Common myeloid progenitor, CD34-positive (primary cell): ENCODE results near the gene ITPRID2.

Experiments used
- CTCF ChIA-PET: fragments of 350-600 bp; sonication (Branson Sonifier 250); formaldehyde crosslinking; loops from one replicate; lab custom pipeline; 2021; ENCODE audit warnings: antibody characterized with exemption; lab: Charles Lee
- POLR2A ChIA-PET: fragments of 350-600 bp; sonication (Branson Sonifier 250); formaldehyde crosslinking; loops from one replicate; lab custom pipeline; 2021; ENCODE audit warnings: antibody characterized with exemption; lab: Charles Lee
- DNase-seq, 3 donors: peaks; one replicate each; pipeline versions ENCODE4 v3.0.0 to v3.0.0-alpha.2; 2013
- H3K27ac ChIP-seq, 2 experiments: 1 replicate in 1 of 2; 2 replicates in 1 of 2; pipeline ENCODE4 v1.7.0; 2013; ENCODE audit warnings: inconsistent platforms in 2 of 2, low read length in 2 of 2, mild to moderate bottlenecking in 2 of 2, low read depth in 1 of 2, moderate library complexity in 1 of 2; ENCODE audit not compliant: severe bottlenecking in 2 of 2, insufficient read depth in 1 of 2, poor library complexity in 1 of 2
- H3K27me3 ChIP-seq, 5 experiments: replicated peaks in 2 of 5; 1 replicate in 3 of 5; 2 replicates in 2 of 5; pipeline versions ENCODE4 v1.6.1 to v1.7.0; 2013; ENCODE audit warnings: low read length in 4 of 5, mild to moderate bottlenecking in 2 of 5, moderate library complexity in 2 of 5, inconsistent platforms in 1 of 5; ENCODE audit not compliant: insufficient read depth in 5 of 5, control insufficient read depth in 4 of 5
- H3K36me3 ChIP-seq, 4 experiments: 1 replicate in 2 of 4; 2 replicates in 2 of 4; pipeline versions ENCODE4 v1.6.1 to v1.7.0; 2013; ENCODE audit warnings: low read length in 3 of 4, control low read depth in 1 of 4, mild to moderate bottlenecking in 1 of 4; ENCODE audit not compliant: control insufficient read depth in 4 of 4, insufficient read depth in 4 of 4
- H3K4me1 ChIP-seq, 4 experiments: 1 replicate in 3 of 4; 2 replicates in 1 of 4; pipeline versions ENCODE4 v1.6.1 to v1.7.1; 2013; ENCODE audit warnings: low read length in 3 of 4, mild to moderate bottlenecking in 3 of 4, control low read depth in 1 of 4, inconsistent platforms in 1 of 4, moderate library complexity in 1 of 4; ENCODE audit not compliant: control insufficient read depth in 4 of 4, insufficient read depth in 4 of 4; ENCODE audit errors: control extremely low read depth in 1 of 4
- H3K4me3 ChIP-seq, 7 experiments: 1 replicate in 4 of 7; 2 replicates in 3 of 7; pipeline versions ENCODE4 v1.5.1 to v1.7.0; 2013; ENCODE audit warnings: mild to moderate bottlenecking in 7 of 7, low read length in 6 of 7, moderate library complexity in 6 of 7, inconsistent platforms in 2 of 7, low read depth in 2 of 7, control low read depth in 1 of 7; ENCODE audit not compliant: insufficient read depth in 4 of 7, control insufficient read depth in 1 of 7; ENCODE audit errors: extremely low read depth in 1 of 7
- H3K9me3 ChIP-seq, 5 experiments: 1 replicate in 4 of 5; 2 replicates in 1 of 5; pipeline versions ENCODE4 v1.6.1 to v1.7.1; 2013; ENCODE audit warnings: low read length in 4 of 5, mild to moderate bottlenecking in 2 of 5, inconsistent platforms in 1 of 5, low read depth in 1 of 5, moderate library complexity in 1 of 5; ENCODE audit not compliant: control insufficient read depth in 4 of 5, insufficient read depth in 2 of 5; ENCODE audit errors: control extremely low read depth in 1 of 5
- WGBS: methylation state at CpG from one replicate; pipeline ENCODE4 v1.1.5; 2013; ENCODE audit not compliant: insufficient coverage; 5-methylcytosine and 5-hydroxymethylcytosine counted together

The ITPRID2 gene

DNA sequence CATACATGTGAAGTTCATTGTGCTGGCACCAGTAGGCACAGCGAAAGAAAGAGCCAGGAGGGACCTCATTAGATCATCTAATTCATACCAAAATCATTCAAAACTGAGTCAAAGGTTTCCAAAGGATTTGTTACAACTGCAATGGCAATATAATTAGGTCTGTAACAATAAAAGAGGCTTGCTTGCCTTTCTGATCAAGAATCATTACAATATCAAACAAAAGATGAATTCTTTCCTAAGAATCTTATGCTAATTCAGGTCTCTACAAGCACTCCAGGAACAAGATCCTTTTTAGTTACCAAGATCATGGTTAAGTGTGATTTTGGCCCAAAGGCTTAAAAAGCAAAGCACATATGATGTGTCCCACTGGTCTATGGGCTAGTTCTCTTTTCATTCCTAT lies 41.9 kb upstream of the ITPRID2 start:
- no peak overlapping the region for H3K4me3 ChIP-seq
- H3K27me3 ChIP-seq = no peaks in the 10 kb centered on the region
- no peak for DNase-seq
- H3K36me3 ChIP-seq = no peaks in the 10 kb centered on the region
- no peaks in the 10 kb centered on the region for H3K9me3 ChIP-seq
- no peak overlapping the region for H3K27ac ChIP-seq
- POLR2A ChIA-PET = no interaction called here
- peaks cover 4 to 21% (median 18%) of the 10 kb centered on the region in 4 experiments for H3K4me1 ChIP-seq
- 100% methylated on average over 1 of the region's 1 CpG for WGBS
- CTCF ChIA-PET = interaction anchor here (1.8 kb wide), 1 partner anchor 32 kb away, joined by 9 read pairs; no protein-coding TSS in a partner anchor

DNA sequence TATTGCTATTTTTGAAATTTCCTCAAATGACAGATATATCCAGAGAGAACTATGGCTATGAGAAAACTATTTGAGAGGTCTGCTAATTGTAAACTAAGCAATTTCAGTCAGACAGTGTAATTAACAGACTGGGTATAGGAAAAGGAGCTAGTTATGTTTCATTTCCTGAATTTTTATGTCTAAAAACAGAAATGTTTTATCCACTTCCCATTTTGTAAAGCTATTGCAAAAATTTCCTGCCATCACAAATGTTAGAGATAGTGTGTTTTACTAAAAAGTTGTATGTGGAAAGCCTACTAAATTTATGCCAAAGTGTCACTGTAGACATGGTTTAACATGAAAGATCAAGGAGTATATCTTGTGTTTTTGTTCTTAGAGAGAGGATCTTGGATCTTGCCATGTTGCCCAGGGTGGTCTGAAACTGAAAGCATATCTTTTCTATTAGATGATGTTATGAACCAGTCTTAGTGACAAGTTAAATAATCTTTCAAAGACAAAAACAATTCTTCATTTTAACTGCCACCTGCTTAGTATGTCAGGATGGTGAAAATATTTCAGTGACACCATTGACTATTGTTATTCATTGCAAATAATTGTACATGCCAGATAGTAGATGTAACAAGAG lies 40.5 kb upstream of the ITPRID2 start:
- H3K27ac ChIP-seq = peak overlapping the region; percentile 38 to 46
- no peaks in the 10 kb centered on the region for H3K27me3 ChIP-seq
- no peaks in the 10 kb centered on the region for H3K36me3 ChIP-seq
- ChIA-PET POLR2A (no interaction called here), CTCF (interaction anchor here (0.9 to 1.8 kb wide), 2 partner anchors 10 to 34 kb away, joined by 3 to 9 read pairs; no protein-coding TSS in a partner anchor)
- H3K9me3 ChIP-seq = no peaks in the 10 kb centered on the region
- H3K4me1 ChIP-seq = peaks cover 4 to 21% (median 17%) of the 10 kb centered on the region in 4 experiments
- peak overlapping the region in 2 of 7 experiments; percentile 19 to 30 for H3K4me3 ChIP-seq
- DNase-seq = peak in 2 of 3 donors; percentile 45 to 53

- DNase-seq = peak in 2 of 3 donors; percentile 10 to 24
- H3K36me3 ChIP-seq = no peaks in the 10 kb centered on the region
- ChIA-PET POLR2A (no interaction called here), CTCF (no interaction called here)
- peaks cover 4 to 21% (median 16%) of the 10 kb centered on the region in 4 experiments for H3K4me1 ChIP-seq
- H3K4me3 ChIP-seq = no peak overlapping the region
- no peaks in the 10 kb centered on the region for H3K9me3 ChIP-seq
- no peak overlapping the region for H3K27ac ChIP-seq
- H3K27me3 ChIP-seq = no peaks in the 10 kb centered on the region
These were observed 39.8 kb upstream of the ITPRID2 start for GRCh38 chr2:181851726-181852125.

GRCh38 chr2:181853696-181854095 lies 37.8 kb upstream of the ITPRID2 start:
- Histone ChIP-seq H3K27me3 (no peaks in the 10 kb centered on the region), H3K9me3 (no peaks in the 10 kb centered on the region), H3K36me3 (no peaks in the 10 kb centered on the region), H3K4me3 (no peak overlapping the region), H3K27ac (no peak overlapping the region), H3K4me1 (peaks cover 4 to 18% (median 16%) of the 10 kb centered on the region in 4 experiments)
- ChIA-PET CTCF (interaction anchor here (1.0 to 2.1 kb wide), 4 partner anchors 11 to 51 kb away, joined by 3 to 7 read pairs (median 4); no protein-coding TSS in a partner anchor), POLR2A (no interaction called here)
- no peak for DNase-seq

DNA sequence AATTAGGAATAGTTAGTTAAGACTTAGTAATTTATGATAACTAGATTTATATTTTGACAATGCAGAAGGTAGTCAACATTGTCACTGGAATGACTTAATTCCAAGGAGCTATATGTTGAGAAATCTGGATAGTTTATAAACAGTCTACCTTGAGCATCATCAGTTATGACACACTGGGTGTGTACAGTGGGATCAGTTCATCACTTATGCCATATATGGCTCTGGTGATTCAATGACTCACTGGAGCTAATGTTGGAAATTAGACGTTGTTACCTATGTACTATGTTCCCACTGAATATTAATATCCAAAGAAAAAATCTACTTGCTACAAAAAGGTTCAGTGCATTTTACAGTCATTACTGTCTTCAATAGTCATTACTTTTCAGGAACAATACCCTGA lies 34.0 kb upstream of the ITPRID2 start:
- no peak for DNase-seq
- ChIA-PET POLR2A (no interaction called here), CTCF (no interaction called here)
- 100% methylated on average over 1 of the region's 1 CpG for WGBS
- H3K4me1 ChIP-seq = no peaks in the 10 kb centered on the region
- H3K27ac ChIP-seq = no peak overlapping the region
- no peak overlapping the region for H3K4me3 ChIP-seq
- no peaks in the 10 kb centered on the region for H3K27me3 ChIP-seq
- H3K9me3 ChIP-seq = no peaks in the 10 kb centered on the region
- H3K36me3 ChIP-seq = no peaks in the 10 kb centered on the region

- WGBS = 100% methylated on average over 2 of the region's 2 CpGs
- CTCF ChIA-PET = no interaction called here
These were observed 32.9 kb upstream of the ITPRID2 start for GRCh38 chr2:181858600-181858999.

DNA sequence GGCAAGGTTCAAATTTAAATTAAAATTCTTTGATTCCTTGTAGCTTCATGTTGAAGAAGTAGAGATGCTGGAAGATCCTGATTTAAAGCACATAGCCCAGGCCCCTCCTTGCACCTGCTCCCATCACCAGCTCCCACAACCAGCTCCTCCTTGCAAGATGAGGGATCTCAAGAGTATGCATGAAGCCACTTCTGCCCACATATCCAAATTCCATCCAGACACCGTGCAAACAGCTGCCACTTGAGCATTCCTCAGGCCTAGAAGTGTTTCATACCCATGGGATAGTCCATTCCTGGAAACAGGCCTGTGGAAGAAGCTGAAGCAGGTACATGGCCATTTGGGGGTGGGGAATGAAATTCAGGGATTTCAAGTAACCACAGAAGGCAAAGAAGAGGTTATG lies 32.4 kb upstream of the ITPRID2 start:
- POLR2A ChIA-PET = interaction anchor here (1.4 kb wide), 1 partner anchor 116 kb away, joined by 3 read pairs; no protein-coding TSS in a partner anchor
- Histone ChIP-seq H3K27ac (no peak overlapping the region), H3K27me3 (no peaks in the 10 kb centered on the region), H3K36me3 (no peaks in the 10 kb centered on the region), H3K9me3 (no peaks in the 10 kb centered on the region), H3K4me1 (no peaks in the 10 kb centered on the region), H3K4me3 (no peak overlapping the region)
- CTCF ChIA-PET = no interaction called here
- WGBS = no CpG with 5 or more reads among the region's 1 CpG
- DNase-seq = no peak

More at GRCh38 chr2:181858600-181858999, 32.9 kb upstream of the ITPRID2 start:
- POLR2A ChIA-PET = no interaction called here
- Histone ChIP-seq H3K27ac (no peak overlapping the region), H3K27me3 (no peaks in the 10 kb centered on the region), H3K4me1 (no peaks in the 10 kb centered on the region), H3K9me3 (no peaks in the 10 kb centered on the region), H3K36me3 (no peaks in the 10 kb centered on the region), H3K4me3 (no peak overlapping the region)
- no peak for DNase-seq
